ENCODE results near the gene THEMIS2. TPM values are rescaled to one million over a fixed set of nuclear protein-coding genes. Genes with fewer than 3 reads are reported as not detected.

Gene THEMIS2
- polyA plus RNA-seq, 1 donor (not counting 4 experiments of a cell fraction or from before 2014, with no cell fraction given) = 1.3 TPM

- dilution Hi-C loops (cut with MboI; ENCODE audit: extremely low pct_ligation_motif_present, low sequenced_read_pairs) = no loop called here
- Histone ChIP-seq H2AFZ (ENCODE audit: control insufficient read depth, low read length) (no peak overlapping the region), H3K36me3 (ENCODE audit: control insufficient read depth in 2 of 2, extremely low read depth in 1 of 2, insufficient read depth in 2 of 2, low read length in 2 of 2) (no peaks in the 10 kb centered on the region), H3K27ac (ENCODE audit: control insufficient read depth, insufficient read depth, low read length) (no peak overlapping the region), H3K9ac (ENCODE audit: control insufficient read depth, extremely low read depth, insufficient read depth, low read length) (no peak overlapping the region), H3K4me3 (ENCODE audit: control insufficient read depth in 2 of 3, extremely low read depth in 1 of 3, insufficient read depth in 2 of 3, low read depth in 1 of 3, low read length in 3 of 3) (no peak overlapping the region), H3K9me3 (ENCODE audit: control insufficient read depth, low read depth, low read length) (no peaks in the 10 kb centered on the region), H3K79me2 (ENCODE audit: control insufficient read depth, insufficient read depth, low read length) (no peaks in the 10 kb centered on the region), H3K27me3 (ENCODE audit: control insufficient read depth, extremely low read depth, insufficient read depth, low read length) (no peaks in the 10 kb centered on the region), H3K9me1 (ENCODE audit: control insufficient read depth, extremely low read depth, insufficient read depth, low read length) (no peaks in the 10 kb centered on the region), H3K4me2 (ENCODE audit: control insufficient read depth, extremely low read depth, insufficient read depth, low read depth, low read length) (no peak overlapping the region), H4K20me1 (ENCODE audit: control insufficient read depth, extremely low read depth, insufficient read depth, low read length) (no peaks in the 10 kb centered on the region), H3K4me1 (ENCODE audit: control insufficient read depth, extremely low read depth, insufficient read depth, low read length) (no peaks in the 10 kb centered on the region)
- FAIRE-seq = no peak
- TF ChIP-seq CTCF (optimal IDR thresholded peaks at IDR 0.05 in 1 of 3, IDR thresholded peaks at IDR 0.05 in 1 of 3, conservative IDR thresholded peaks at IDR 0.05 in 1 of 3; ENCODE audit: extremely low read depth in 1 of 3, insufficient read depth in 2 of 3, low read length in 3 of 3) (no peak), EZH2 (IDR thresholded peaks at IDR 0.05; ENCODE audit: low read length) (no peak)
- no peak for DNase-seq (ENCODE audit: low read depth, low spot score)
Observed at GRCh38 chr1:27882543-27882903, 10.2 kb downstream of the THEMIS2 start.

- dilution Hi-C loops (cut with MboI; ENCODE audit: extremely low pct_ligation_motif_present, low sequenced_read_pairs) = no loop called here
- H3K9me3 ChIP-seq (ENCODE audit: control insufficient read depth, low read depth, low read length) = no peaks in the 10 kb centered on the region
- H4K20me1 ChIP-seq (ENCODE audit: control insufficient read depth, extremely low read depth, insufficient read depth, low read length) = no peaks in the 10 kb centered on the region
- H3K27ac ChIP-seq (ENCODE audit: control insufficient read depth, insufficient read depth, low read length) = no peak overlapping the region
- no peak overlapping the region for H2AFZ ChIP-seq (ENCODE audit: control insufficient read depth, low read length)
- H3K4me3 ChIP-seq (ENCODE audit: control insufficient read depth in 2 of 3, extremely low read depth in 1 of 3, insufficient read depth in 2 of 3, low read depth in 1 of 3, low read length in 3 of 3) = no peak overlapping the region
- no peaks in the 10 kb centered on the region for H3K27me3 ChIP-seq (ENCODE audit: control insufficient read depth, extremely low read depth, insufficient read depth, low read length)
- no peak overlapping the region for H3K9ac ChIP-seq (ENCODE audit: control insufficient read depth, extremely low read depth, insufficient read depth, low read length)
- H3K4me1 ChIP-seq (ENCODE audit: control insufficient read depth, extremely low read depth, insufficient read depth, low read length) = no peaks in the 10 kb centered on the region
- H3K79me2 ChIP-seq (ENCODE audit: control insufficient read depth, insufficient read depth, low read length) = no peaks in the 10 kb centered on the region
- no peak overlapping the region for H3K4me2 ChIP-seq (ENCODE audit: control insufficient read depth, extremely low read depth, insufficient read depth, low read depth, low read length)
- no peak for DNase-seq (ENCODE audit: low read depth, low spot score)
- no peak for FAIRE-seq
- H3K36me3 ChIP-seq (ENCODE audit: control insufficient read depth in 2 of 2, extremely low read depth in 1 of 2, insufficient read depth in 2 of 2, low read length in 2 of 2) = no peaks in the 10 kb centered on the region
- H3K9me1 ChIP-seq (ENCODE audit: control insufficient read depth, extremely low read depth, insufficient read depth, low read length) = no peaks in the 10 kb centered on the region
- no peak for TF ChIP-seq EZH2 (IDR thresholded peaks at IDR 0.05; ENCODE audit: low read length)
- TF ChIP-seq CTCF (optimal IDR thresholded peaks at IDR 0.05 in 1 of 3, IDR thresholded peaks at IDR 0.05 in 1 of 3, conservative IDR thresholded peaks at IDR 0.05 in 1 of 3; ENCODE audit: extremely low read depth in 1 of 3, insufficient read depth in 2 of 3, low read length in 3 of 3) = no peak
Observed at GRCh38 chr1:27883536-27883935, 11.2 kb downstream of the THEMIS2 start.
